IMR-90 (cell line): ENCODE results near the gene FES. TPM values are rescaled to one million over a fixed set of nuclear protein-coding genes. Genes with fewer than 3 reads are reported as not detected.

Experiments used
- ATAC-seq: fragments of 200-7000 bp; cut with Tn5 transposase; 2 replicates; pipeline ENCODE4 v1.9.1; 2020; ENCODE audit warnings: low read depth, mild to moderate bottlenecking, moderate library complexity
- BruUV-seq: library from RNA; stranded (reverse); fragments of 400-500 nt; replicated peaks from 2 replicates; lab custom pipeline; 2021; lab: Mats Ljungman, UMichigan
- CTCF ChIA-PET: fragments of 300-600 bp; formaldehyde crosslinking; extraction: SDS; loops from one replicate; lab custom pipeline; 2021; ENCODE audit warnings: antibody characterized with exemption; lab: Yijun Ruan, JAX
- POLR2A ChIA-PET: fragments of 300-600 bp; sonication (Branson Sonifier 250); formaldehyde crosslinking; loops from one replicate; lab custom pipeline; 2022; ENCODE audit warnings: antibody characterized with exemption; ENCODE audit not compliant: unreplicated experiment; lab: Charles Lee
- DNase-seq: peaks from one replicate; pipeline ENCODE4 v3.0.0; 2013
- H2AFZ ChIP-seq: replicated peaks from 2 replicates; pipeline ENCODE3; 2013; ENCODE audit warnings: low read length, mild to moderate bottlenecking; ENCODE audit not compliant: poor library complexity
- H2AK5ac ChIP-seq: 2 replicates; pipeline ENCODE4 v1.6.1; 2013; ENCODE audit warnings: low read depth, low read length, inconsistent platforms
- H2AK9ac ChIP-seq: replicated peaks from 2 replicates; pipeline ENCODE3; 2013; ENCODE audit warnings: mild to moderate bottlenecking, low read depth, low read length, moderate library complexity; ENCODE audit not compliant: poor library complexity
- H2BK120ac ChIP-seq: 2 replicates; pipeline ENCODE4 v1.6.1; 2013; ENCODE audit warnings: low read depth, low read length, inconsistent platforms
- H2BK15ac ChIP-seq: 3 replicates; pipeline ENCODE4 v1.6.1; 2013; ENCODE audit warnings: low read depth, low read length, inconsistent platforms
- H2BK20ac ChIP-seq: 2 replicates; pipeline ENCODE4 v1.6.1; 2013; ENCODE audit warnings: low read depth, mild to moderate bottlenecking, inconsistent platforms, low read length, moderate library complexity
- H2BK5ac ChIP-seq: 2 replicates; pipeline ENCODE4 v1.6.1; 2013; ENCODE audit warnings: mild to moderate bottlenecking, low read depth, low read length, inconsistent platforms; ENCODE audit not compliant: poor library complexity, severe bottlenecking
- H3K14ac ChIP-seq: replicated peaks from 2 replicates; pipeline ENCODE4 v1.6.1; 2013; ENCODE audit warnings: low read depth, low read length, inconsistent platforms
- H3K18ac ChIP-seq: 2 replicates; pipeline ENCODE4 v1.6.1; 2013; ENCODE audit warnings: low read depth, low read length, control low read depth
- H3K23ac ChIP-seq: 2 replicates; pipeline ENCODE4 v1.6.1; 2013; ENCODE audit warnings: low read depth, low read length, inconsistent platforms
- H3K27ac ChIP-seq: 2 replicates; pipeline ENCODE4 v1.5.1; 2013; ENCODE audit warnings: mild to moderate bottlenecking, control low read depth, low read length; ENCODE audit not compliant: insufficient read depth
- H3K27me3 ChIP-seq: 2 replicates; pipeline ENCODE4 v1.6.1; 2013; ENCODE audit warnings: low read length; ENCODE audit not compliant: control insufficient read depth, insufficient read depth
- H3K36me3 ChIP-seq: 2 replicates; pipeline ENCODE4 v1.6.1; 2013; ENCODE audit warnings: low read length, mixed read lengths; ENCODE audit not compliant: control insufficient read depth, insufficient read depth
- H3K4ac ChIP-seq: 2 replicates; pipeline ENCODE4 v1.6.1; 2013; ENCODE audit warnings: low read depth, low read length, inconsistent platforms
- H3K4me1 ChIP-seq: 2 replicates; pipeline ENCODE4 v1.6.1; 2013; ENCODE audit warnings: low read length, mixed read lengths; ENCODE audit not compliant: control insufficient read depth, insufficient read depth
- H3K4me2 ChIP-seq: 2 replicates; pipeline ENCODE4 v1.6.1; 2013; ENCODE audit warnings: low read depth, mild to moderate bottlenecking, control low read depth, low read length, moderate library complexity
- H3K4me3 ChIP-seq: 2 replicates; pipeline ENCODE4 v1.5.1; 2013; ENCODE audit warnings: low read depth, mild to moderate bottlenecking, control low read depth, low read length, moderate library complexity; ENCODE audit not compliant: insufficient read depth
- H3K56ac ChIP-seq: 2 replicates; pipeline ENCODE4 v1.6.1; 2013; ENCODE audit warnings: low read length, inconsistent platforms; ENCODE audit not compliant: insufficient read depth; ENCODE audit errors: extremely low read depth
- H3K79me1 ChIP-seq, 2 experiments: 2 replicates each; pipeline ENCODE4 v1.6.1; 2013; ENCODE audit warnings: low read length in 2 of 2, inconsistent platforms in 1 of 2, low read depth in 1 of 2
- H3K9ac ChIP-seq: 2 replicates; pipeline ENCODE4 v1.6.1; 2013; ENCODE audit warnings: low read depth, low read length, control low read depth
- H3K9me1 ChIP-seq: 2 replicates; pipeline ENCODE4 v1.6.1; 2013; ENCODE audit warnings: low read length, inconsistent platforms; ENCODE audit not compliant: insufficient read depth
- H3K9me3 ChIP-seq: 2 replicates; pipeline ENCODE4 v1.6.1; 2013; ENCODE audit warnings: low read length; ENCODE audit not compliant: control insufficient read depth, insufficient read depth
- H4K20me1 ChIP-seq: 2 replicates; pipeline ENCODE4 v1.6.1; 2013; ENCODE audit warnings: low read length, inconsistent platforms; ENCODE audit not compliant: insufficient read depth
- H4K5ac ChIP-seq: 2 replicates; pipeline ENCODE4 v1.6.1; 2013; ENCODE audit warnings: mild to moderate bottlenecking, low read depth, low read length, control low read depth
- H4K8ac ChIP-seq, 2 experiments: 2 replicates each; pipeline ENCODE4 v1.6.1; 2013; ENCODE audit warnings: low read depth in 2 of 2, low read length in 2 of 2, control low read depth in 1 of 2, inconsistent platforms in 1 of 2
- H4K91ac ChIP-seq: 2 replicates; pipeline ENCODE4 v1.6.1; 2013; ENCODE audit warnings: low read depth, low read length, inconsistent platforms; ENCODE audit not compliant: insufficient read depth
- CHD1 ChIP-seq: IDR thresholded peaks from 2 replicates; pipeline ENCODE4 v1.6.1; 2012; ENCODE audit warnings: low read depth, low read length, improper control_type of control experiment
- CTCF ChIP-seq: conservative IDR thresholded peaks from 2 replicates; pipeline ENCODE4 v1.5.1; 2012; ENCODE audit warnings: mild to moderate bottlenecking, low read depth, low read length, improper control_type of control experiment
- POLR2A ChIP-seq: IDR thresholded peaks from 2 replicates; pipeline ENCODE4 v1.6.1; 2012; ENCODE audit warnings: mild to moderate bottlenecking, low read depth, low read length
- SMC3 ChIP-seq: fragments of 150-350 bp; IDR thresholded peaks from 2 replicates; pipeline ENCODE4 v1.6.1; 2016; ENCODE audit warnings: low read depth, mild to moderate bottlenecking, antibody characterized with exemption, low read length, moderate library complexity
- WGBS, 2 experiments: methylation state at CpG; one replicate each; pipeline versions ENCODE4 v1.1.5 to v1.1.7; 2013; ENCODE audit warnings: missing lambda C conversion rate in 2 of 2; ENCODE audit not compliant: insufficient read length in 1 of 2; ENCODE audit errors: extremely low coverage in 2 of 2; 5-methylcytosine and 5-hydroxymethylcytosine counted together
- dilution Hi-C: fragments of 300-500 bp; cut with HindIII; formaldehyde crosslinking; loops from one replicate; pipeline ENCODE4 v1.14.3; 2018; ENCODE audit warnings: low sequenced_read_pairs; ENCODE audit not compliant: unreplicated experiment
- in situ Hi-C: fragments of 300-500 bp; cut with MboI; formaldehyde crosslinking; loops from 3 replicates; pipeline ENCODE4 v1.14.3; 2019; ENCODE audit warnings: low sequenced_read_pairs, inconsistent platforms, mixed read lengths
- intact Hi-C: fragments of 100-400 bp; cut with micrococcal nuclease; formaldehyde crosslinking; loops from 2 replicates; pipeline ENCODE4 v1.10.0; 2022
- polyA plus RNA-seq, 3 experiments: library from polyadenylated mRNA; depleted of rRNA; stranded (reverse); fragments of >200 nt; gene quantifications; 2 replicates each; pipeline ENCODE4 v1.2.3, GENCODE V29; 2012; ENCODE audit warnings: low replicate concordance in 1 of 3
- total RNA-seq: library from RNA; depleted of rRNA; stranded (reverse); fragments of >200 nt; gene quantifications from 2 replicates; pipeline ENCODE4 v1.2.3, GENCODE V29; 2012

Gene FES
- total and polyA plus RNA-seq, 2 of the 4 experiments (the other 2 are of a cell fraction), result 10.5 to 11.7 TPM

GRCh38 chr15:90889313-90889730 is 5.0 kb downstream of the FES start:
- BruUV-seq, result no TSS peak
- Histone ChIP-seq H2AK5ac (no peak overlapping the region), H2BK20ac (no peak overlapping the region), H3K27me3 (no peaks in the 10 kb centered on the region), H3K36me3 (peaks cover 20% of the 10 kb centered on the region), H2BK120ac (no peak overlapping the region), H3K14ac (no peak overlapping the region), H4K5ac (no peak overlapping the region), H4K91ac (no peak overlapping the region), H3K9me1 (no peaks in the 10 kb centered on the region), H4K8ac (no peak overlapping the region), H3K4me3 (no peak overlapping the region), H3K23ac (no peak overlapping the region), H3K9ac (no peak overlapping the region), H3K56ac (no peak overlapping the region), H2BK5ac (no peak overlapping the region), H3K4me1 (peaks cover 12% of the 10 kb centered on the region), H2AFZ (peak overlapping the region; percentile 23), H3K4me2 (no peak overlapping the region), H3K79me1 (peaks cover 0 to 13% of the 10 kb centered on the region in 2 experiments; a peak in 2 of 4 replicates), H3K27ac (no peak overlapping the region), H3K9me3 (no peaks in the 10 kb centered on the region), H2AK9ac (no peak overlapping the region), H2BK15ac (no peak overlapping the region), H3K18ac (no peak overlapping the region), H3K4ac (no peak overlapping the region), H4K20me1 (no peaks in the 10 kb centered on the region)
- intact Hi-C loops, result loop anchor here (5.0 kb wide), 3 partner anchors 172 to 397 kb away; partner anchors contain the start of gene BLM
- POLR2A ChIA-PET, result no interaction called here
- dilution Hi-C loops, result no loop called here
- CTCF ChIA-PET, result no interaction called here
- no peak for ATAC-seq
- in situ Hi-C loops, result loop anchor here (5.0 to 25.0 kb wide), 3 partner anchors 247 to 577 kb away; no protein-coding TSS in a partner anchor
- no peak for TF ChIP-seq SMC3
- no peak for TF ChIP-seq POLR2A
- TF ChIP-seq CHD1, result no peak
- TF ChIP-seq CTCF, result no peak
- no peak for DNase-seq
- 90% methylated on average over 14 of the region's 18 CpGs; no CpG with 5 or more reads in 1 of the 2 experiments for WGBS, 2 experiments
